SKM-1 treated with dmso at 0.1 percent for 144 hours (cell line): ENCODE results near the gene OXNAD1.
A peak's percentile ranks its signal among the peaks of the same experiment; 100 is the strongest.

Experiments
- DNase-seq: peaks from one replicate; lab custom pipeline; 2025; ENCODE audit not compliant: unreplicated experiment; lab: John Stamatoyannopoulos, UW

OXNAD1 gene

DNA sequence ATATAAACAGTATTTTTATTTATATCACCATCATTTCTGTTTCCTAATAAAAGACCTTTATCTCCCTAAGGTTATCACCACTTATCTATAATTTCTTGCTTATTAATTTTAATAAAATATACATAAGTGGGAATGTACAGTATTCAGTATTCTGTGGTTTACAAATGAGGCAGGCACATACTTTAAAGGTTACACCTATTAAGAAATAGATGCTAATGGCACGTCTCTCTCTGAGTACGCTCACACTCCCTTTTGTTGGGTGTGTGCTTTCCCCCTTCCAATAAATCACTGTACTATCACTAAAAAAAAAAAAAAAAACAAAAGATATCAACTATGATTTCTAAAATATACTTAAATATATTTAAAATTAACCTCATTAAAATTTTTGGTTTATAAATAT, 8.9 kb downstream of the OXNAD1 start:
- DNase-seq, result no peak

DNA sequence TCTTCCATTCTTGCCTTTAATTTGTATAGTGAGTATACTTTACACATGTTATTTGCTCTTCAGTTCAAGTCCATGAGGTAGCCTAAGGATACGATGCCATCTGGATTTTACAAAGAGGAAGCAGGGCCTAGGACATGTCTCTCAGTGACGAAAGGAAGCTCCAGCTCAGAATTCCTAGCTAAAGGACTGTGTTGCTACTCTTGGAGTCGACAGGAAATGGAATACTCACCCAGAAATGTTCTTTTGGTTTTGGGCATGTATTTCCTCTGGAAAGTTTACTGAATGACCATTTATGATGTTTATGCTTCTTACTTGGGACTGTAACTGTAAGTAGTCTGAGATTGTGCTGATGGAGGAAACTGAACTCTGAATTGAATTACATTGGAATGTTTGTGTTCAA, 12.5 kb downstream of the OXNAD1 start:
- no peak for DNase-seq

DNA sequence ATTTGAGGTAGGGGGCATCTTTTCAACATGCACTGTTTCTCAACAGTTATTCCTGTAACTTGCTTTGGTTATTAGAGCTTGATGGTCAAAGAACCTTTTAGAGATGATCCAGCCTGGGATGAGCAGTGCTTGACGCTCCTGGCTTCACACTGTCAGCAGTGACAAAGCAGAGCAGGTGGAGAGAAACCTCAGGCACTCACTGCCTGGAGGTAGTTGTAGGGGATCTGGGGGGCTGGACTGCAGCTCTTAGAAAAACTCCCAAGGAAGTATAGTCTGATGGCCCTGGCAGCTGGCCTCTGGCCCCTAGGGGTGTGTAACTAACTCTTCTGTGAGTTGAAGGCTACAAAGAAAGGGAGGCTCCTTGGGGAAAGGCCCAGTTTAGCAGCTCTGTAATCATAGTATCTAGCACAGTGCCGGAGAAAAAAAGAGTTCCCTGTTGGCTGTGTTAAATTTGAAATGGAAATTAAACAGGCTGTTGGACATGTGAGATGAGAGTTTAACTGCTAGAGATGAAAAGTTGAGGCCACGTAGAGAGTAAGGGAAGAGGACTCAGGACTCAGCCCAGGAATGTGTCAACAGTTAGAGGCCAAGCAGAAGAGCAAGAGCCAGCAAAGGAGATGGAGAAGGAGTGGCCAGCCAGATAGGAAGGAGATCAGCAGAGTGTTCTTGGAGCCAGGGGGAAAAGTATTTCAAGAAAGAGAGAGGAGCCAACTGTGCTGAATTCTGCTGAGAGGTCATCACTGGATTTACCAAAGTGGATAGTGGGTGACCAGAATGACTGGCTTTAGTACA, 14.2 kb downstream of the OXNAD1 start:
- no peak for DNase-seq

DNA sequence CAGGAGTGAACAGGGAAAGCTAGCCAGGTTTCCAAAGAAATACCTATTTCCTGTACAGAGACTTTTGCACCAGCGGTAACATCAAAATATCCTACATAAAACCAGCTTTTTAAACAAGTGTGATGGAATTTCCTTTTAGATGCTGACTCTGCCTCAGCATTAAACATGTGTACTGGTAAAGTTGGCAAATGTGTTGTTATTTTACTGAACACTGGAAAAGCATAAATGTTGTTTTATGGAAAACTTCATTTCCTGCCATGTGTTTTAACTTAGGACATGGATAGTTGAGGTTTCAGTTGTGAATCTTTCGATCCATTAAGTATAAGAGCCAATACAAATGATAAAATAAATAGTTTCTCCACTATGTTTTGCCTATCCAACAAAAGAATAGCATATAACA, 15.7 kb downstream of the OXNAD1 start:
- DNase-seq, result no peak

DNA sequence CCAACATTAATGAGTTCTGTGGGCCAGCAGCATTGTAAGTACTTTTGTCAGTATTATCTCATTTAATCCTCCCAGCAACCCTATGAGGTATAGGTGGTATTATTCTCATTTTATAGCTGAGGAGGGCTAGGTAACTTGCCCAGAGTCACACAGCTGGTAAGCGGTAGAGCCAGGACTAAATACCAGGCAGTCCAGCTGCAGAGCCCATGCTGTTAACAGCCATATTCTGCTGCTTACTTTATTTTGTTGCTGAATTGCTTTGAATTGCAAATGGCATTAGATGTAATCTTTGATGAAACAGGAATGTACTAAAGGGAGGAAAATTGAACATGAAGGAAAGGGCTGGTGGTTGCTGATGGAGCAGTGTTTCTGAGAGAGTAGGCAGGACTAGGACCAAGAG, 19.6 kb downstream of the OXNAD1 start:
- DNase-seq, result no peak

DNA sequence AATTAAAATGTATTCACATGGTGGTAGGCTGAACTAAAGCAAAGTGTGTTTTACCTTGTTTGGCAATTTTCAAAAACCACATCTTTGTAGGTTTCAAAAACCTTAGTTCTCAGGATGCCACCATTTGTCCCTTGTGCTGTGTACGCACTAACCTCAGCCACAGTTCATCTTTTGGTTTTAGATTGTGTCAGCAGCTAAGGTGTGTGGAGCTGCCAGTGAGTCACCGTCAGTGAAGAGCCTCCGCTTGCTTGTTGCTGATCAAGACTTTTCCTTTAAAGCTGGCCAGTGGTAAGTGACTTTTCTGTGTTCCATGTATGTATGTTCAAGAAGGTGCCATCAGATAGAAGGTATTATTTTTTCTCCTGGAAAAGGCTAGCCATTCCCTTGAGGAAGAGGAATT, 21.1 kb downstream of the OXNAD1 start:
- DNase-seq, result no peak

DNA sequence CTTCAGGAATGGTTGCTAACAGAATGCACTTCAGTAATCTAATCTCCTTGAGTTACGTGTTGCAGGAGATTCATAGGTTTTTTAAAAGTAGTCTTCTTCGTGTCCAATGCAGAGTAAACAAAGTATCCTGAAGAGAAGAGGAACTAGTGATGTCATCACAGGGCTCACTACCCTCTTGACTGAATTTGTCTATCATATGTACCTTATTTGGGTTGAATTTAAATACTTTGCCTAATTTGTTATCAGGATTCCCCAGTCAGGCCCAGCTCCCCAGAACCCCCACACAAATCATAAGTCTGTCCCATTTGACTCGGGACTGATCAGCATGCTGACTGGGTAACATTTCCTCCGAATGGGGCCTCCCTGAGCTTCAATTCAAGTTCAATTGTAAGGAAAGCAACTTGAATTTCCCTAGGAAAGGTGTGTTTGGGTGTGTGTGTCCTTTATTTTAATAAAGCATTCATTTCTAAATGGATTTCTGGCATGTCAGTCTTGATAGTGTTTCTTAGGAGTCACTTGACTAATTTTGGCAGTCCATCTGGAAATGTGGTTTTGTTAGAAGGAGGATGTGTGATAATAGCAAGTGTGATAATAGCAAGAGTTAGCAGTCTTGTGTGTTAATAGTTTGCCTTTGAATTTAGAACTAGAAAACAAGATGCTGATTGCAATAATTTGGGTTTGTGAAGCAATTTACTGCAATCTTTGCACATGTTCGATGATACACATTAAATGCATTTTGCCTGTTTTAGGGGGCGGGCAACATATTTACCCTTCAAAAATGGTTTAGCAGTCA, 21.9 kb downstream of the OXNAD1 start:
- no peak for DNase-seq

DNA sequence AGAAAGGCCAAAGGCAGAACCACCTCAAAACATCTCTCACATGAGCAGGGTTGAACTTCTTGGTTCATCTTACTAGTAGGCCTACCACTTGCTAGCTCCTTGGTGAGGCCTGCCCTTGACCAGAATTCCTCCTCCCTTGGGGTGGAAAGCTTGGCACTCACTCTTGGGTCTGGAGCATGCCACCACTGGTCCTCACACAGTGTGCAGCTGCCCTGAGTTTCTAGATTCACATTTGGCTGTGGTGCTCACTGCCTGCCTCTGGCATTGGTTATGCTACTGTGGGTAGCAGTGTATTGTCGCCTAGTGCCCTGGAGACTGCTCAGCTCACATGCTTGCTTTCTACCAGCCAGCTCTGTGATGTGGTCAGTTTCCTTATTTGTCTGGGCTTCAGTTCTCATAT, 23.7 kb downstream of the OXNAD1 start:
- DNase-seq, result no peak

DNA sequence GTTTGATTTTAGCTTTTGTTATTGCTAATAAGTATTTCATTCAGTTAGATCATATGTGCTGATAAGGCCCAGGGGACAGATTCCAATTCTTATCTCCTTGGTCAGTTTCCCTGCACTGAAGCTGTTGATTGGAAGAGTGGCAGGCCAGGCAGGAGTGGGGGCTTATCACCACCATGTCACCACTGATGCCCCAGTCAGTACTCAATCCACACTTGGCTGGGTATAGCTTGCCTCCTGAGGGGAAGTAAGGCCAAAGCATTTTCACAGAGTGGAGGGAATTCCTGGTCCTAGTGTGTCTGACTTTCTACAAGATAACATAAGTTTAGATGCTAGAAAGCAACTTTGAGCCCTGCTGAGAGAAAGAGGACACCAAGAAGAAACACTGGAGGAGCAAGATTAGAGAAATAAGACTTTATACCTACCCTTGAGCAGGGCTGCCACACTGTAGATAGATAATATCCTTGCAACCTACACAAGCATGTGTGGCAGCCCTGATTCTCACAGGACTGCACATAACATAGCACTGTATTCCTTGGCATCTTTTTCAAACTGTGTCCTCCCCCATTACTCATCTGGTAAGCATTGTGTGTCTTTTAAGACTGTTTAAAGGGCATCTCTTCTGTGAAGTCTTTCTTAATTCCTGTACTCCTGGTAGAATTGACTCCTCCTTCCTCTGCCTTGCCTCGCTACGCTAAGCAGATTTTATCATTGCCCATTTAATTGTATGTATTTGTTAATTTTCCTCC, 24.3 kb downstream of the OXNAD1 start:
- DNase-seq, result no peak

DNA sequence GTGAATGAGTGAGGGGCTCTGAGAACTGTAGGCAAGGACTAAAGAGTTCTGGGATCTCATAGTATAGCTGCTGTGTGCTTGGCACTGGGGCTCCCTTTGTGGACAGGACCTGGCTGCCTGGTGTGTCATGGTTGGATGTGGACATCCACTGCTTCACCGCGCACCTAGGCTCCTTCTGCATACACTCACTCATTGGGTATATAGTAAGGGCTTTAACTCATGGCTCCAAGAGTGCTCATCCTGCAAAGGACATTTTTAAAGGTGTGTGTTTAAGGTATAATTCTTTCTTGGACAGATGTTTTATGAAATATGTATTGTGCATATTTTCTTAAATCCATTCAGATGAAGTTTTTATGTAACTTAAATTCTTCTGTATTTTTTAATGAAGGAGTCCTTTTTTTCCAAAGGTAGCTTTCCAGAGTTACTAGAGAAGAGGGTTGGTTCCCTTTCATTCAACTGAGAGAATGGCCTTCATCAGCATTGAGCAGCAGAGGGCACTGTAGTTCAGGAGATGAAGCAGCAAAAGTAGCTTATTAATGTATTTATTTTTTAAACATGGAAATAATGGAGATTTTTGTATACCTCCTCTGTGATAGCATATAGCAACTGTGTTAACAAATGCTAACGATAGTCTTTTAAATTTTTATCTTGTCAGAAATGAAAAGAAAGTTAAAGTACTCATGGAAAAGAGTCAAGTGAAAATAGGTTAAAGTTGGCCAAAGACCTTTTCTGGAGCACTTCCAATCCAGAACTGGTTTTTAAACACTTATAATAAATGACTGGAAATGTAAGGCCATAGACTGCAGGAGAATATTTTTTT, 25.2 kb downstream of the OXNAD1 start:
- DNase-seq, result peak; percentile 67

DNA sequence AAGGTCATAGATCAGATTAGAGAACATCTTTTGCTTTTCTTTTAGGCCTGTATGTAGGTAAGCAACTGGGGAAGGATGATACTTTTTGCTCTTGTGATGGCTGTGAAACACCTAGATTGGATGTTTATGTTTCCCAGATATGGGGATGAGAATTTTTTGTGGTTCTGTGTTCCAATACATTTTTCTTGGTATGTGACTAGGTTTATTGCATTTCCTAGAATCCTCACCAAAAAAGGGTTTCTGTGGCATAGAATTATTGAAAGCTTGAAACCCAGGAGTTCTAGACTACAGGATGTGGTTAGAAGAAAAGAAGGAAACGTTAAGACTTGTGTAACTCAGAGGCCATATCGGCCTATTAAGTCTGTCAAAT, 25.8 kb downstream of the OXNAD1 start:
- DNase-seq, result peak; percentile 55

DNA sequence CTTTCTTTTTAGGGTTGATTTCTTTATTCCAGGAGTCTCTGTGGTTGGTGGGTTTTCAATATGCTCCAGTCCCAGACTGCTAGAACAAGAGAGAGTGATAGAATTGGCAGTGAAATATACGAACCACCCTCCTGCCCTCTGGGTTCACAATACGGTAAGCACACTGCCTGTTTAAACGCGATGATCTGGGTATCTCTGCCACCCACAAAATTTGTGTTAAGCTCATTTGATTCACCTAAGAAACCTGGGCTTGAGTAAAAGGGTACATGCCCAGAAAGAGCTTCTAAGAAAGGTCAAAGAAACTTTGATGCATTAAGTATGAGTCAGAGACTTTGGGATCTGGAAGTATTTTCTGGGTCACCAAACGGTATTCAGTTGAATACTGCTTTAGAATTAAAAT, 29.8 kb downstream of the OXNAD1 start:
- DNase-seq, result no peak

DNA sequence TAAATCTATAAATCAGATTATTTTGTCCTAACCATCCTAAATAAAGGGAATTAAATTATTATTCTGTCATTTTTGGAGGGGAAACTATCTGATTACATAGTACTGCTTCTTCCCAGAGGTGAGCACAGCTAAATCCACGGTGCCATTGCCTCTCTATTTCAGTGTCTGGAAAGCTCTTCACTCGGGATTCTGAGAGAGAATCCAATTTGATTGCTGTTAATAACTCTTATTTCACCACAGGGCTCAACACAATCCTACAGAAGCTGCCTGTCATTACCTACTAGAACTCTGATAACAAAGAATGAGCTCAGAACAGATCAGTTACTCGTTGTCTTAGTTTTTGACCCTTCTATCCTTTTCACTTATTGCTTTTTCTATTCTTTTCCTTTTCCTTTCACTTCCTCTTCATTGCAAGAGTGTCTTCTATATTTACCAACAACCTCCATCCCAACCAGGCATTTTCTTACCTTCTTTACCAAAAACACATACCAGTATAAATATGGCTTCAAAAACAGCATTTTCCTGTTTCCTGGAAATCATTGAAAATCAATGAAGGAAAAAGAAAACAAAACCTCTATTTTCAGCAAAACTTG, 30.4 kb downstream of the OXNAD1 start:
- DNase-seq, result no peak

DNA sequence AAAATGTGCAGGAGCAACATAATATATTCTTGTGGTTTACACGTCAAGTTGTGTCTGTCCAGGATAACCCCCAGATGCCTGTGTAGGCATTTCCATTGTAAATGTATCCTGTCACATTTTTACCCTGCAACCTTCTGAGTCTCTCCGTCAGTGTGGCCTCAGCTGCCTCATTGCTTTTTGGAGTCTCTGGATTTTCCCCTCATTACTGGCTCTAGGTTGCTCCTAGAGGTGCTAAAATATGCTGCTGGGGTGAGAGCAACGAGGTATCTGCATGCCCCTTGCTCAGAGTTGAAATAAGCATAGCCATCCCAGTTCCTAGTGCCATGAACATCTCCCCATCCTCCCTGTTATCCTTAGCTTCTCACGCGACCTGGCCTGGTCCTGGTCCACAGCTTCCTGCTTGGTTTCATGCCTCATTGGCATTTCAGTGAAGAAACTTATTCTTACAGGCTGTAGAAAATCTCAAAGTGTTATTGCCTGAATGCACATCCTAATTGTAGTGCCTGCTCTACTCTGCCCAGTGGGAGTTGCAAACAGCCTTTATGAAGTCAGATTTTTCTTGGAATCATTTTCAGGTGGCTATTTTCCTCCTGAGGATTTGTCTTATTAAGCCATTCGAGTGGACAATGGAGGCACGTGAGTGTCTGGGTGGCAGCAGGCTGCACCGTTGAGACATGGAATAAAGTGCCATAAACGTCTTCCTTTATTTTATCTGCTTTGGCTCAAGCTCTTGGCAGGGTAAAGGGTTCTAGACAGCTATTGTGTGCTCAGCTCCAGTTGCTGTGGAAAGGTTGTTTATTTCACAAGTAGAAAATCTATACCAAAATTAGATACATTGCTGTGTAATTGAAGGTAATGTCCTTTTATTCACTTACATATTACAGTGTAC, 33.2 kb downstream of the OXNAD1 start:
- no peak for DNase-seq

DNA sequence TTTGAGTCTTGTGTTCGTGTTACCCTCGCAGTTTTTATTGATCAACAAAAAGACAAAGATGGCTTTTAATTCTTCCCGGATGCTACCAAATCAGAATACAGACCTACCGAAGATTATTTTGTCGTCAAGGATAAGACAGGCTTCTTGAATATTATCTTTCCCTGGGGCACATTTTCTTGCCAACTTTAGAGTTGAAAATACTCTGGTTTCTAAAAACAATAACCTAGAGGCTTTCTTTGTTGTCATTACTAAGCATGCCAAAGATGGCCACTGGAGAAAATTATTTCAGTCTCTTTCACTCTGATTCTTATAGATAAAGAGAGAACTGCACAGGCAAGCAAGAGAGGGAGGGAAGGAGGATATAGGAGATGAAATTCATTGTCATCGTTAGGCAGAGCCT, 33.9 kb downstream of the OXNAD1 start:
- no peak for DNase-seq

DNA sequence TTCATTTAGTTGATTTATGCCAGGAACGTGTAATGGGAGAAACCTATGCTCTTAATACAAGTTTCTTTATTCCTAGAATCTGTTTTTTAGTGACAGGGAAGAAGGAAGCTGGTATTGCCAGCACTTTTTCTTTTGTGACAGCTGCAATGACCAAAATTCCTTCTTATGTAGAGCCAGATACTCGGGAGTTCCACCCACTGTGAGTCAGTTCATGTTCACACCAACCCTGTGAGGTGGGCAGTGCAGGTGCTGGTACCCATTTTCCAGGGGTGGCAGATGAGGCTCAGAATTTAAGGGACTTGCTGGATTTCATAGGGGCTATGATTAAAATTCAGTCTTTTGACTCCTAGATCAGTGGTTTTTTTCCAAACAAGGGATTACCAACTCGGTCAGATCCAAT, 34.7 kb downstream of the OXNAD1 start:
- DNase-seq, result no peak

DNA sequence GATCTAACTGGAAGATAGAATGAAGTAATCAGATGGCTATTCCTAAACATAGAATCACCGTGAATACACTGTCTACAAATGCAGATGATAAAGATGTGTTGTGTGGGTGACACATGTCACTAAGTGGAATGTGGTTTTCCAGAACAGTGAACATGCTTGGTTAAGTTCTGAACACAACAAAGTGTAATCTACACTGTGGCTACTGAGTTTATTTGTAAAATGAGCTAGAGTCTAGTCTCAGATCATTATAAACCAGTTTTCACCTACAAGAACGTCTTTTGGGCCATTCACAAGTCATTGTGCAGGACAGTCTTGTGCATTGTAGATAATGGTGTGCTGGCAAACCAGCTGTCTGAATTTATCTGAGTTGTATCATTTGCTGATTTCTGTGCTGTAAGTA, 35.3 kb downstream of the OXNAD1 start:
- DNase-seq, result no peak

DNA sequence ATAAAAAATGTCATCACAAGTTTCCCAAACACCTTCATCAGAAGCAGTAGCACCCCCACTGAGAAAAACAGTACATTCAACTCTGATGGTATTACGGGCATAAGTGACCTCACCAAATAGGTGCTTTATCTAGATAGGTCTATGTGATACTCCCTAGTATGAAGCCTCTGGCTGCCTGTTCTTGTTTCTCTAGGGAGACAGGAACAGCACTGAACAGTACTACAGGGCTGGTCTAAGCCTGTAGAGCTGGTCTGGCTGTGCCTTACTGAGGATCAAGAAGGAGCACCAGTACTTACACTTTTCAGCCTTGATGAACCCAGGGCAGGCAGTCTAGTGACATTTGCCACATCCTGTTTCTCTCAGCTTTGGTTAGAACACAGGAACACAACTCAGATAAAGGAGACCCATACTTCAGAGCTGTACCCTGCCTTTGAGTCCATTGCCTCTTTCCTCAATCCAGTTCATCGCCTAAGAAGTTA, 35.9 kb downstream of the OXNAD1 start:
- no peak for DNase-seq

DNA sequence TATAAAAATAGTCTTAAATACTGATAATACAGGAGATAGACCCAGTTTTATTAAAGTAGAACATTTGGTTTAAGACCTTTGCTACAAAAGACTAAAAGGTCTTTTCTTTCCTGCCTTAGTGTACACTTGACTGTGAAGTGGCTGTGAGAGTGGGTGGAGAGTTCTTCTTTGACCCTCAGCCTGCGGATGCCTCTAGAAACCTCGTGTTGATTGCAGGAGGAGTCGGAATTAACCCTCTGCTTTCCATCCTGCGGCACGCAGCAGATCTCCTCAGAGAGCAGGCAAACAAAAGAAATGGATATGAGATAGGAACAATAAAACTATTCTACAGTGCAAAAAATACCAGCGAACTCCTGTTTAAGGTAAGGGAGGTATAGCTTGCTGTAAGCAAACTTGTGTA, 36.5 kb downstream of the OXNAD1 start:
- no peak for DNase-seq
